Stomach (tissue), 9 donors: ENCODE measurements around the gene VCX3B. TPM values are rescaled to one million over a fixed set of nuclear protein-coding genes. Genes with fewer than 3 reads are reported as not detected.
A peak's percentile ranks its signal among the peaks of the same experiment; 100 is the strongest.

Source experiments
- DNase-seq, 2 donors: peaks; one replicate each; pipeline versions ENCODE4 v3.0.0 to v3.0.0-alpha.2; 2013 to 2019
- H3K27ac ChIP-seq, 5 donors: fragments of 200-600 bp in 4 of 5; sonication (generic) in 4 of 5; one replicate each; pipeline ENCODE4 v1.5.1; 2013 to 2019; ENCODE audit warnings: mild to moderate bottlenecking in 1 of 5, moderate library complexity in 1 of 5
- H3K27me3 ChIP-seq, 3 donors: fragments of 200-600 bp; sonication (generic); one replicate each; pipeline ENCODE4 v1.5.1; 2017 to 2019; ENCODE audit warnings: mixed run types in 1 of 3
- H3K36me3 ChIP-seq, 4 donors: fragments of 200-600 bp; sonication (generic); 1 replicate in 3 of 4; 2 replicates in 1 of 4; pipeline ENCODE4 v1.5.1; 2016 to 2019
- H3K4me1 ChIP-seq, 4 donors: fragments of 200-600 bp; sonication (generic); one replicate each; pipeline ENCODE4 v1.5.1; 2016 to 2019
- H3K4me3 ChIP-seq, 4 donors: fragments of 200-600 bp; sonication (generic) in 3 of 4; one replicate each; pipeline ENCODE4 v1.5.1; 2016 to 2019; ENCODE audit warnings: mild to moderate bottlenecking in 1 of 4
- H3K9me3 ChIP-seq, 4 donors: fragments of 200-600 bp; sonication (generic); one replicate each; pipeline ENCODE4 v1.5.1; 2016 to 2019
- CTCF ChIP-seq, 7 experiments: fragments of 450-650 bp in 4 of 7; fragments of 200-600 bp in 3 of 7; sonication (generic) in 3 of 7; IDR thresholded peaks; one replicate each; pipeline ENCODE4 v1.5.1; 2016 to 2019; ENCODE audit warnings: antibody characterized with exemption in 7 of 7, control low read depth in 2 of 7, mild to moderate bottlenecking in 1 of 7
- EP300 ChIP-seq: sonication (generic); formaldehyde crosslinking; IDR thresholded peaks from one replicate; pipeline ENCODE4 v1.6.1; 2017; ENCODE audit warnings: antibody characterized with exemption
- POLR2A ChIP-seq, 4 donors: fragments of 450-650 bp; IDR thresholded peaks; one replicate each; pipeline ENCODE4 v1.6.1; 2016; ENCODE audit warnings: antibody characterized with exemption in 4 of 4, control low read depth in 2 of 4, mild to moderate bottlenecking in 1 of 4, moderate library complexity in 1 of 4
- POLR2AphosphoS5 ChIP-seq, 3 donors: sonication (generic); formaldehyde crosslinking; IDR thresholded peaks; one replicate each; pipeline ENCODE4 v1.6.1; 2016; ENCODE audit warnings: antibody characterized with exemption in 3 of 3
- WGBS, 5 donors: extraction: QIAGEN DNeasy Blood & Tissue Kit in 3 of 5; methylation state at CpG; one replicate each; pipeline versions ENCODE4 v1.1.5 to v1.1.7; 2013 to 2018; 5-methylcytosine and 5-hydroxymethylcytosine counted together
- intact Hi-C: fragments of 100-400 bp; cut with DNase I; formaldehyde crosslinking; loops from one replicate; pipeline ENCODE4 v1.15.1; 2023; ENCODE audit warnings: low total_unique reads
- polyA plus RNA-seq, 3 donors: library from polyadenylated mRNA; stranded (reverse); fragments of 200-250 nt; gene quantifications; one replicate each; pipeline ENCODE4 v1.2.3, GENCODE V29; 2013
- total RNA-seq, 5 donors: library from RNA; depleted of rRNA; stranded (reverse); fragments of >200 nt; gene quantifications; one replicate each; pipeline versions ENCODE4 v1.1.0 to v1.2.3, GENCODE V29; 2014 to 2016
- donor health status: healthy with polysubstance abuse.
- donor health status: Bipolar disorder and iron deficiency.
- donor health status: healthy.

VCX3B gene
- total and polyA plus RNA-seq, 8 donors, result 0.53 to 2.7 (median 0.75) TPM; not detected in 4

DNA sequence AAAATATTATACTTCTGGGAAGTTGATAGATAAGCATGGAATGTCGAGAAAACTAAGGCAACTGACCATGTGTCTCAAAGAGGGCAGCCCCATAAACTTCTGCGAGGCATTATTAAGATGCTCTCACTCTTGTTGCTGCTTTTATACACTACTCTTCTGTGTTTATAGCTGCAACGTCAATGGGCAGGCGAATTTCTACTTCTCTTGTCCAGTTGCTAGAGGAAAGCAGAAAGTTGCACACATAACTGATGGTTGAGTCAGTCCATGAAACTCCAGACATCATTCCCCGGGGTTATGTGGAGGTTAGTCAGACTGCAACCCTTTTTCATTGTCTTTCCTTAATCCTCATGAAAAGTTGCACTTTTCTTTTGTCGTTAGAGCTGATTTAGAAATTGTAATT, 39.8 kb downstream of the VCX3B start:
- no peak overlapping the region for H3K4me3 ChIP-seq
- WGBS, 5 donors, result 52 to 76% (median 69%) methylated on average over 6 of the region's 6 CpGs
- H3K27ac ChIP-seq, result no peak overlapping the region
- H3K27me3 ChIP-seq, result no peaks in the 10 kb centered on the region
- H3K4me1 ChIP-seq, result no peaks in the 10 kb centered on the region
- DNase-seq, result peak in 1 of 2 donors; percentile 14
- H3K9me3 ChIP-seq, result no peaks in the 10 kb centered on the region
- TF ChIP-seq POLR2AphosphoS5 (IDR thresholded peaks at IDR 0.05), result no peak
- no peak for TF ChIP-seq CTCF (IDR thresholded peaks at IDR 0.05)
- no peak for TF ChIP-seq POLR2A (IDR thresholded peaks at IDR 0.05)
- no peak for TF ChIP-seq EP300
- intact Hi-C loops, result no loop called here
- H3K36me3 ChIP-seq, result no peaks in the 10 kb centered on the region
